Measurements from ENCODE around the gene SPATC1L.

Gene SPATC1L

DNA sequence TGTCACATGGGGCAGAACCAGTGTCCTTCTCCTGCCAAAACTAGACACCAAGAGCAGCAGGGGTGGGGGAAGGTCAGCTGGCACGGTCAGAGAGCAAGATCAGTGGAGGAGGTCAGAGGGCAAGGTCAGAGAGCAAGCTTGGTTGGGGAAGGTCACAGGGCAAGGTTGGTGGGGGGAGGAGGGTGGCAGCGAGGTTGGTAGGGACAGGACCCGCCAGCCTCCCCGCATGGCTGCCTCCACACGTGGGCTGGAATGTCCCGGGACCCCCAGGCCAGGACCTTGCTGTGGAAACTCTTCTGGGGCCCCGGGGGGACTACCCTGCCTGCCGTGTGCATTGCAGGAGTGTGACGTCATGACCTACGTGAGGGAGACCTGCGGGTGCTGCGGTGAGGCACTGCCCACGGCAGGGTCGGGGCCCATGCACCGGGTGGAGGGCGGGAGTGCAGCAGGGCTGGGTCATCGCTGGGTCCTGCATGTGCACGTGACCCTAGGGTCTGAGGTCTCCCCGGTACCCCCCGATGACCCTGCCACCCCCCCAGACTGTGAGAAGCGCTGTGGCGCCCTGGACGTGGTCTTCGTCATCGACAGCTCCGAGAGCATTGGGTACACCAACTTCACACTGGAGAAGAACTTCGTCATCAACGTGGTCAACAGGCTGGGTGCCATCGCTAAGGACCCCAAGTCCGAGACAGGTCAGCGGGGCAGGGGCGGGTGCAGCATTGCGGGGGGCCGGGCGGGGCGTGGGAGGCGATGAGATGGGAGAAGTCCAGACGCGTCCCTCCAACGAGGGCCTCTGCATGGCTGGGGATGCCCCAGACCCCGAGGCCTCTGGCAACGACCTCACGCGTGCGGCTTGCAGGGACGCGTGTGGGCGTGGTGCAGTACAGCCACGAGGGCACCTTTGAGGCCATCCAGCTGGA is 59.1 kb downstream of the SPATC1L start:
- no peak for TF ChIP-seq GATA2 (IDR thresholded peaks at IDR 0.05; ENCODE audit: low read depth, low read length)
- TF ChIP-seq GATA3 (IDR thresholded peaks at IDR 0.05; ENCODE audit: low read depth, low read length) = no peak

- TF ChIP-seq GATA2 (IDR thresholded peaks at IDR 0.05; ENCODE audit: low read depth, low read length) (no peak), GATA3 (IDR thresholded peaks at IDR 0.05; ENCODE audit: low read depth, low read length) (no peak)
Measured at GRCh38 chr21:46124083-46124925, 60.0 kb downstream of the SPATC1L start.

DNA sequence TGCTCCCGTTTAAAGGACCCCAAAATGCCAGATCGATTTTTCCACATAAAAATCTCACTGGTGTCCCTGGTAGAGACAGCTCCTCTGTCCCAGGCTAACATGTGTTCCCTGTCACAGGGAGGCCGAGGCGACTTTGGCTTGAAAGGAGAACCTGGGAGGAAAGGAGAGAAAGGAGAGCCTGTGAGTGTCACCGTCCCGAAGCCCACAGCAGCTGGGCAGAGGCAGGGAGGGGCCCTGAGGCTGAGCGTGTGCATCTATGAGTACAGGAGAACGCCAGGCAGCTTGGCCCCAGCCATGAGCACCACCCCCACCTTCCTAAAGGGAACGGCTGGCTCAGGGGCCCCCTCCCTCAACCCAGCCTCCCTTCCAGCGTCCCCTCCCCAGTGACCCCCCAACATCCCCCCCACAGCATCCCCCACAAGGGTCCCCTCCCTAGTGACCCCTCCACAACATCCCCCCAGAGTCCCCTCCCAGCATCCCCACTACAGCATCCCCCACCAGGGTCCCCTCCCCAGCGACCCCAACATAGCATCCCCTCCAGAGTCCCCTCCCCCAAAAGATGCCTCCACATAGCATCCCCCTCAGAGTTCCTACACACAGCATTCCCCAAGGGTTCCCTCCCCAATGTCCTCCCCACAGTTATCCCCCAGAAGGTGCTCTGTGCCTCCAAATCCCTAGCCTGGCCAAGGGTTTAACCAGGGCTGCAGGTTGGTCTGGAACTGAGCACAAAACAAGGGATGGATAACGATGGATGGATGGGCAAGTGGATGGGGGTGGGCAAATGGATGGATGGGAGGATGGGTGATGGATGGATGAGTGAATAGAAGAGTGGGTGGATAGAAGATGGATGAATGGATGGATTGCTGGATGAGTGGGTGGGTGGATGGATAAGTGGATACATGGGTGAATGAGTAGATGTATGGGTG is 61.2 kb downstream of the SPATC1L start:
- TF ChIP-seq GATA2 (IDR thresholded peaks at IDR 0.05; ENCODE audit: low read depth, low read length) (no peak), GATA3 (IDR thresholded peaks at IDR 0.05; ENCODE audit: low read depth, low read length) (no peak)

DNA sequence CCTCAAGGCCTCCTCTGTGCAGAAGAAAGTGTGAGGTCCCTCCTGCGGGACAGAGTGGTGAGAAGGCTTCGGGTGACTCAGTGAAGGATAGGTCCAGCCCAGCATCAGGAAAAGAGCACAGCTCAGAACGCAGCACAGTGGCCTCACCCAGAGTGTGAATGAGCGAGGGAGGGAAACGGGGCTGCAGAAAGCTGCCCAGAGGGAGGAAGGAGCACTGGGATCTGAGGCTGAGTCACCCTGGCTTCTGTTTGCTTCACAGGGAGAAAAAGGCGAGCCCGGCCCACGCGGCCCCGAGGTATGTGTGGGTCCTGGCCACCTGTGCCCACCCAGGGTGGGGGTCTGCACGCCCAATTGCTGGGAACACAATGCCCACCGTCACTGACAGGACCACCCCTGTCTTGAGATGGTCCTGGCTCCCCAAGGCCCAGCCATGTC is 62.0 kb downstream of the SPATC1L start:
- TF ChIP-seq GATA2 (IDR thresholded peaks at IDR 0.05; ENCODE audit: low read depth, low read length) (no peak), GATA3 (IDR thresholded peaks at IDR 0.05; ENCODE audit: low read depth, low read length) (no peak)

GRCh38 chr21:46121286-46122221 is 62.7 kb downstream of the SPATC1L start:
- TF ChIP-seq GATA3 (IDR thresholded peaks at IDR 0.05; ENCODE audit: low read depth, low read length) (no peak), GATA2 (IDR thresholded peaks at IDR 0.05; ENCODE audit: low read depth, low read length) (no peak)

DNA sequence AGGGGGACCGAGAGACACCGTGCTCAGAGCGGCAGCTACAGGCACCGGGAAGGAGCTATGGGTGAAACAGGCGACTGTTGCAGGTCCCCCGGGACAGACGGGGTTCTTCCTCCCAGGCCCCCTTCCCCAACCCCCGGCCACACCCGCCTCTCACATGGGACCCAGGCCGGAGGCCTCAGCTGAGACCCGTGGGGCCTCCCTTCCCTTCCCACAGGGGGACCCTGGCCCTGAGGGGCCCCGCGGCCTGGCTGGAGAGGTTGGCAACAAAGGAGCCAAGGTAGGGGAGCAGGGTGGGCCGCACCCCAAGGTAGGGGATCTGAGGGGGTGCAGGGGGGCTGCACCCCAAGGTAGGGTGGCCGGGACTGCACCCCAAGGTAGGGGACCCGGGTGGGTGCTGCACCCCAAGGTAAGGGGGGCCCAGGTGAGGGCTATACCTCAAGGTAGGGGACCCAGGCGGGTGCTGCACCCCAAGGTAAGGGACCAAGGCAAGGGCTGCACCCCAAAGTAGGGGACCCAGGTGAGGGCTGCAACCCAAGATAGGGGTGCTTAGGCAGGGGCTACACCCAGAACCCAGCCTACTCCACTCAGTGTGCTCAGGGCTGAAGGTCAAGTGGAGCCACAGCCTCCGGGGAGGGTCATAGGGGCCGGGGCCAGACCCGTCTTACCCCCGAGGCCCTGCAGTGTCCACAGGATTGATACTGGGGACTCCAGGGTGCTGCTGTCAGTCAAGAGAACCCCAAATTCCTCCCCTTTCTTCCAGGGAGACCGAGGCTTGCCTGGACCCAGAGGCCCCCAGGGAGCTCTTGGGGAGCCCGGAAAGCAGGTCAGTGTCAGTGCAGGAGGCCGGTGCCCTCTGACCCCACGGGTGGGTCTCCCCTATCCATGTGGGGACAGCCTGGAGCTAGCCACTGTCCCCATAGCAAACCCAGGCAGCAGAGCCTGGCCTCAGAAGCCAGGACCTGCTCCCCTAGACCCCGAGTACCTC is 63.7 kb downstream of the SPATC1L start:
- TF ChIP-seq GATA3 (IDR thresholded peaks at IDR 0.05; ENCODE audit: low read depth, low read length) (no peak), GATA2 (IDR thresholded peaks at IDR 0.05; ENCODE audit: low read depth, low read length) (no peak)

GRCh38 chr21:46119637-46120271 is 64.5 kb downstream of the SPATC1L start:
- TF ChIP-seq GATA3 (IDR thresholded peaks at IDR 0.05; ENCODE audit: low read depth, low read length) (no peak), GATA2 (IDR thresholded peaks at IDR 0.05; ENCODE audit: low read depth, low read length) (no peak)

- no peak for TF ChIP-seq GATA2 (IDR thresholded peaks at IDR 0.05; ENCODE audit: low read depth, low read length)
- no peak for TF ChIP-seq GATA3 (IDR thresholded peaks at IDR 0.05; ENCODE audit: low read depth, low read length)
Measured at GRCh38 chr21:46119144-46119636, 65.1 kb downstream of the SPATC1L start.

GRCh38 chr21:46118316-46119143 is 65.7 kb downstream of the SPATC1L start:
- TF ChIP-seq GATA3 (IDR thresholded peaks at IDR 0.05; ENCODE audit: low read depth, low read length) (no peak), GATA2 (IDR thresholded peaks at IDR 0.05; ENCODE audit: low read depth, low read length) (no peak)
